Calu3 (cell line): ENCODE results near the gene MCC. TPM values are rescaled to one million over a fixed set of nuclear protein-coding genes. Genes with fewer than 3 reads are reported as not detected.

Source experiments
- BruUV-seq: library from RNA; stranded (reverse); fragments of 400-500 nt; replicated peaks from 2 replicates; lab custom pipeline; 2021; lab: Mats Ljungman, UMichigan
- CTCF ChIA-PET: fragments of 300-600 bp; sonication (Branson Sonifier 250); formaldehyde crosslinking; loops from one replicate; lab custom pipeline; 2022; ENCODE audit warnings: antibody characterized with exemption; lab: Charles Lee
- DNase-seq: peaks from one replicate; pipeline ENCODE4 v3.0.0; 2022
- H3K27ac Mint-ChIP-seq: one replicate; pipeline ENCODE4 v1.8.0; 2022; ENCODE audit warnings: mixed read lengths; ENCODE audit not compliant: unreplicated experiment
- H3K27me3 Mint-ChIP-seq: one replicate; pipeline ENCODE4 v1.8.0; 2022; ENCODE audit warnings: mixed read lengths; ENCODE audit not compliant: unreplicated experiment
- H3K36me3 Mint-ChIP-seq: one replicate; pipeline ENCODE4 v1.8.0; 2022; ENCODE audit warnings: mild to moderate bottlenecking, moderate library complexity, mixed read lengths; ENCODE audit not compliant: insufficient read depth, unreplicated experiment
- H3K4me1 Mint-ChIP-seq: one replicate; pipeline ENCODE4 v1.8.0; 2022; ENCODE audit warnings: mild to moderate bottlenecking, low read depth, mixed read lengths; ENCODE audit not compliant: unreplicated experiment
- H3K4me3 Mint-ChIP-seq: one replicate; pipeline ENCODE4 v1.8.0; 2022; ENCODE audit warnings: mild to moderate bottlenecking, low read depth, moderate library complexity, mixed read lengths; ENCODE audit not compliant: unreplicated experiment
- H3K9me3 Mint-ChIP-seq: one replicate; pipeline ENCODE4 v1.8.0; 2022; ENCODE audit warnings: low read depth, mixed read lengths; ENCODE audit not compliant: unreplicated experiment
- CTCF ChIP-seq: fragments of 200-600 bp; IDR thresholded peaks from one replicate; pipeline ENCODE4 v1.8.0; 2022; ENCODE audit warnings: antibody characterized with exemption; ENCODE audit not compliant: unreplicated experiment
- intact Hi-C: fragments of 100-400 bp; cut with micrococcal nuclease; formaldehyde crosslinking; loops from one replicate; pipeline ENCODE4 v1.10.0; 2022; ENCODE audit not compliant: unreplicated experiment
- total RNA-seq: library from RNA; stranded (reverse); gene quantifications from 2 replicates; pipeline ENCODE4 v1.2.3, GENCODE V29; 2022

Gene MCC
- total RNA-seq, 1 experiment from 2014 or later = 2.8 TPM

GRCh38 chr5:113036321-113036720, 451.9 kb downstream of the MCC start:
- intact Hi-C loops = no loop called here
- no peak for TF ChIP-seq CTCF

DNA sequence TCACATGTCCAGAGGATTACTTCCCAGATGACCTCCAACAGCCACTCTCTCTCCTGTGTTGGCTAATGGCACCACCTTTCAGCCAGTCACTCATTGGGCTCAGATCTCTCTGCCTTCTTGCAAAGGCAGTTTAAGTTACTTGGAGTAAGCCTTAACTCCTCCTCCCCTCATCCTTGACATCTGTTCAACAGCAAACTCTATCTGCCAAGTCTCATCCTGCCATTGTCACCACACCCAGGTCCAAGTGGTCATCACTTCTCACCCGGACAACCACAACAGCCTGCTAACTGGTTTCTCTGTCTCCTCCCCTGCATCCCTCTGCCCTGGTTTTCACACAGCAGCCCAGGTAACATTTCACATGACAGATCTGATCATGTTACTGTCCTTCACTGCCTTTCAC, 453.2 kb downstream of the MCC start:
- H3K27ac Mint-ChIP-seq = no peak overlapping the region
- H3K27me3 Mint-ChIP-seq = no peaks in the 10 kb centered on the region
- no peaks in the 10 kb centered on the region for H3K4me1 Mint-ChIP-seq
- no peaks in the 10 kb centered on the region for H3K36me3 Mint-ChIP-seq
- no peaks in the 10 kb centered on the region for H3K9me3 Mint-ChIP-seq
- BruUV-seq = no TSS peak
- no peak overlapping the region for H3K4me3 Mint-ChIP-seq
- TF ChIP-seq CTCF = no peak
- no peak for DNase-seq
- CTCF ChIA-PET = interaction anchor here (0.7 kb wide), 1 partner anchor 791 kb away, joined by 6 read pairs; no protein-coding TSS in a partner anchor
- intact Hi-C loops = no loop called here

More at GRCh38 chr5:113036321-113036720, 451.9 kb downstream of the MCC start:
- H3K27me3 Mint-ChIP-seq = no peaks in the 10 kb centered on the region
- CTCF ChIA-PET = no interaction called here
- no peak overlapping the region for H3K4me3 Mint-ChIP-seq
- H3K4me1 Mint-ChIP-seq = no peaks in the 10 kb centered on the region
- no TSS peak for BruUV-seq
- no peak overlapping the region for H3K27ac Mint-ChIP-seq
- H3K36me3 Mint-ChIP-seq = no peaks in the 10 kb centered on the region
- no peaks in the 10 kb centered on the region for H3K9me3 Mint-ChIP-seq
- DNase-seq = no peak

DNA sequence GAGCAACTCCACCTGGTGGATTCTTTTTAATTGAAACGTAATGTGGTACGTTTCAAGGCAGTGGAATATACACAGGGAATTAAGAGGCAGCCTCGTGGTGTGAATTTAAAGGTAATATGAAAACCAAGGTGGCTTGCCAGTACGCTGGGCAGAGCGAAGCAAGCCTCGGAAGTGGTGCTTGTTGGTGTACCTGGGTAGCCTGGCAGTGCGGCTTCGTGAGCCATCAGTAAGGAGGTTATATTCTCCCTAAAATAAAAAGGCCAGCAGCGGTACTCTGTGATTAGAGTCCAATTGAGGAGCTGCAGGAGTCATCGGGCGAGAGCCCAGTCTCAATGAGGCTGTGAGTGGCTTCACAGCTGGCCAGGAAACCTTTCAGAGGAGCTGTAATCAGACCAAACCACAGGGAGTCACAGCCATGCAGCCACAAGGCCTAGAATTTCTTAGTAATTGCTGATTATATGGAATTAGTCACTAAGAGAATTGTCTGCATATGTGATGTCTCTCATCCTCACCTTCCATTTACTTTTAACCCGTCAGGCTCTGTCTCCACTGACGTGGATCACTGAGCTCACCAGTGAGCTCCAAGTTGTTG, 454.0 kb downstream of the MCC start:
- no TSS peak for BruUV-seq
- no peak overlapping the region for H3K27ac Mint-ChIP-seq
- CTCF ChIA-PET = no interaction called here
- no peaks in the 10 kb centered on the region for H3K27me3 Mint-ChIP-seq
- H3K4me3 Mint-ChIP-seq = no peak overlapping the region
- no peak for TF ChIP-seq CTCF
- H3K4me1 Mint-ChIP-seq = no peaks in the 10 kb centered on the region
- DNase-seq = no peak
- intact Hi-C loops = no loop called here
- H3K9me3 Mint-ChIP-seq = no peaks in the 10 kb centered on the region
- H3K36me3 Mint-ChIP-seq = no peaks in the 10 kb centered on the region

GRCh38 chr5:113031557-113031956, 456.7 kb downstream of the MCC start:
- no peaks in the 10 kb centered on the region for H3K9me3 Mint-ChIP-seq
- peaks cover 10% of the 10 kb centered on the region for H3K36me3 Mint-ChIP-seq
- no peak overlapping the region for H3K27ac Mint-ChIP-seq
- CTCF ChIA-PET = interaction anchor here (0.6 kb wide), 1 partner anchor 158 kb away, joined by 4 read pairs; no protein-coding TSS in a partner anchor
- no peak overlapping the region for H3K4me3 Mint-ChIP-seq
- intact Hi-C loops = no loop called here
- no peaks in the 10 kb centered on the region for H3K27me3 Mint-ChIP-seq
- DNase-seq = no peak
- no peaks in the 10 kb centered on the region for H3K4me1 Mint-ChIP-seq
- no peak for TF ChIP-seq CTCF
- no TSS peak for BruUV-seq
